Stimulated activated CD4-positive, alpha-beta T cell treated with anti-CD3 and anti-CD28 coated beads, Interleukin-4, amount 100 ng/mL, for 48 hours (primary cell): Measurements from ENCODE around the gene HACL1.
"Not testable (repeated sequence)": the region's sequence is repeated elsewhere in the genome, so short reads cannot be mapped to it uniquely, and the experiment has no call there.

ENCODE experiments used
- DNase-seq, 2 donors: peaks; one replicate each; pipeline ENCODE4 v3.0.0-alpha.2; 2020; ENCODE audit warnings: low read depth in 2 of 2

HACL1 gene

GRCh38 chr3:15629860-15630597 is 28.7 kb upstream of the HACL1 start:
- DNase-seq, result peak in 1 of 2 donors; percentile 42

- no peak for DNase-seq
Observed at GRCh38 chr3:15628967-15629366, 27.6 kb upstream of the HACL1 start.

- no peak for DNase-seq
Observed at GRCh38 chr3:15623535-15624440, 22.4 kb upstream of the HACL1 start.

GRCh38 chr3:15619659-15620464 is 18.5 kb upstream of the HACL1 start:
- DNase-seq, result not testable (repeated sequence)

- no peak for DNase-seq
Observed at GRCh38 chr3:15616053-15616452, 14.7 kb upstream of the HACL1 start.

GRCh38 chr3:15614958-15615357 is 13.6 kb upstream of the HACL1 start:
- DNase-seq, result no peak

GRCh38 chr3:15612001-15612400 is 10.6 kb upstream of the HACL1 start:
- DNase-seq, result no peak

GRCh38 chr3:15611018-15611417 is 9.6 kb upstream of the HACL1 start:
- DNase-seq, result no peak

GRCh38 chr3:15610082-15610759 is 8.9 kb upstream of the HACL1 start:
- DNase-seq, result no peak

GRCh38 chr3:15606434-15606891 is 5.1 kb upstream of the HACL1 start:
- DNase-seq, result no peak

GRCh38 chr3:15604584-15604983 is 3.2 kb upstream of the HACL1 start:
- not testable (repeated sequence) for DNase-seq

- not testable (repeated sequence) for DNase-seq
Observed at GRCh38 chr3:15602816-15603215, 1.4 kb upstream of the HACL1 start.

GRCh38 chr3:15602146-15602536 is 772 bp upstream of the HACL1 start:
- DNase-seq, result no peak

- no peak for DNase-seq
Observed at GRCh38 chr3:15601046-15601398, 347 bp downstream of the HACL1 start.

GRCh38 chr3:15595955-15596354 is 5.4 kb downstream of the HACL1 start:
- no peak for DNase-seq

- DNase-seq, result no peak
Observed at GRCh38 chr3:15592968-15593367, 8.4 kb downstream of the HACL1 start.

GRCh38 chr3:15591928-15592327 is 9.4 kb downstream of the HACL1 start:
- no peak for DNase-seq

- DNase-seq, result no peak
Observed at GRCh38 chr3:15591242-15591641, 10.1 kb downstream of the HACL1 start.

GRCh38 chr3:15585111-15585845 is 16.1 kb downstream of the HACL1 start:
- DNase-seq, result no peak

GRCh38 chr3:15581471-15582394 is 19.6 kb downstream of the HACL1 start:
- no peak for DNase-seq
